Astrocyte of the hippocampus (primary cell): Measurements from ENCODE around the gene OR1D5.
"Not testable (repeated sequence)": the region's sequence is repeated elsewhere in the genome, so short reads cannot be mapped to it uniquely, and the experiment has no call there.

ENCODE experiments used
- DNase-seq: peaks from one replicate; pipeline ENCODE4 v3.0.0; 2011; ENCODE audit warnings: low read depth, low spot score

OR1D5 gene

DNA sequence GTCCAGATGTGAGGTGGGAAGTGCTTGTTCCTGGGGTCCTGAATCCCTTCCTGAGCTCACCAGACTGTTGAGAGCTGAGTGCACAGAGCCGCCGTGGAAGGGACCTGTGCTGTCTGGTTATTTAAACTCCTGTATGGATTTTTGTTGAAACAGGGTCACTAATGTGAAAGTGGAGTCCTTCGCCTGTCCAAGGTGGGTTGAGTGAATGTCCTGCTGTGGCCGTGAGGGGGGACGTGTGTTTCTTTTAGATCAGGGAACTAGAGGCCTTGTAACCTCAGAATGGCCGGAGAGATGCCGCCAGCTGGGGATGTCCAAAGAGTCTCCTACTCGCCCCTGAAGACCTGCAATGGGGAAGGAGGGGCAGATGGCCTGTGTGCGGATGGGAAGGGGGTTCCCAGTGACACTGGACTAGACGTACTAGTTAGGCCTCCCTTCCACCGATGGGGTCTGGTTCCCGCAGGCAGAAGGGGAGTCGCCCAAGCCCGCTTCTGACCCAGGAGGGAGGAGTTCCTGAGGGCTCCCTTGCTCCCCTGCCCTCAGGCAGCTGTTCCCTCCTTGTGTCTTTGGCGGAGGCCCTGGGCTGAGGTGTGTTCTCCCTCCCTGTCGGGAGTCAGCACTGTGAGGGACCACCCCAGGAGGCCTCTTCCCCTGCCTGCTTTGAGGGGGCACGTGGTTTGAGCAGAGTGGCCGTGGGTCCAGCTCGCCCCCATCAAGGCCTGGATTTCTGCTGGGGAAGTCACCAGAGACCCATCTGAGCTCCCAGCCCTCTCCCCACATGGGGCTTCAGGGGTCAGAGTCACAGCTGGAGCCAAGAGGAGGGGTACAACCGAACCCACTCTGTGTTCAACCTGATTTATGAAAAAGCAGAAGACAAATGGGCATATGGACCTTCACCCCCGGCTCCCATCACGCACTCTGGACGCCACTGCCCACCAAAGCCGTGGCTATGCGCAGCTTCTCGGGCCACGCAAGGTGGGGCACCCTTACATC lies 30.9 kb downstream of the OR1D5 start:
- DNase-seq = no peak

- not testable (repeated sequence) for DNase-seq
These were observed 32.4 kb downstream of the OR1D5 start for GRCh38 chr17:3030852-3031470.

- peak; percentile 67 for DNase-seq
These were observed 33.3 kb downstream of the OR1D5 start for GRCh38 chr17:3030096-3030495.

GRCh38 chr17:3029213-3029913 lies 34.0 kb downstream of the OR1D5 start:
- DNase-seq = no peak

- DNase-seq = no peak
These were observed 35.4 kb downstream of the OR1D5 start for GRCh38 chr17:3027786-3028532.

- no peak for DNase-seq
These were observed 36.3 kb downstream of the OR1D5 start for GRCh38 chr17:3026856-3027751.

- no peak for DNase-seq
These were observed 37.1 kb downstream of the OR1D5 start for GRCh38 chr17:3026125-3026855.

GRCh38 chr17:3025421-3026124 lies 37.8 kb downstream of the OR1D5 start:
- no peak for DNase-seq

GRCh38 chr17:3024346-3024745 lies 39.1 kb downstream of the OR1D5 start:
- no peak for DNase-seq

DNA sequence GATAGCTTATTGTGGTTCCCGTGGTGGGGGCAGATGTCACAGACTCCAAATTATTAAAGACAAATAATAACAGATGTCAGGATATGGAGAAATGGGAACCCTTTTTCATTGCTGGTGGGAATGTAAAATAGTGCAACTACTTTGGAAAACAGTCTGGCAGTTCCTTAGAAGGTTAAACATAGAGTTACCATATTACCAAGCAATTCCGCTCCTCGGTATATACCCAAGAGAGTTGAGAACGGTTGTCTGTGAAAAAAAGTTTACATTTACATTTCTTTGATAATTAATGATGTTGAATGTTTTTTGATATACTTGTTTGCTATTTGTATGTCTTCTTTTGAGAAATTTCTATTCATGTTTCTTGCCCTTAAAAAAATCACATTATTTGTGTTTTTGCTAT lies 41.2 kb downstream of the OR1D5 start:
- DNase-seq = no peak

GRCh38 chr17:3020381-3020780 lies 43.0 kb downstream of the OR1D5 start:
- no peak for DNase-seq

DNA sequence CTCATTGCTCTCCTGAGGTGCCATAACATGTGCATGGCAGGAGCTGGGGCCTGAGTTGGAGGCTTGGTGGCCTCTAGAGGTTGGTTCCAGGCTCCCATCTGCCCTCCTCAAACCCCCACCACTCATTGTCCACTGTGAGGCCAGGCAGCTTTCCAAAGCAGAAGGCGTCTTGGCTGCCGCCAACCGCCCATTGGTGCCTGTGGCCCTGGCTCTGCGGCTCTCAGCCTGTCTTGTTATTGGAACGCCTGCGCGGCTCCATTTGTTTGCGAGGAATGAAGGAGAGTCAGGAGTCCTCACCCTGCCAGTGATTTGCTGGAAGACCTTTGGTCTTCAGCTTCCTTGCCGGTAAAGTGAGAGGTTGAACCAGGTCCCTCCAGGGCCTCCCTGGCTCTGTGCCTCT lies 43.6 kb downstream of the OR1D5 start:
- DNase-seq = no peak

DNA sequence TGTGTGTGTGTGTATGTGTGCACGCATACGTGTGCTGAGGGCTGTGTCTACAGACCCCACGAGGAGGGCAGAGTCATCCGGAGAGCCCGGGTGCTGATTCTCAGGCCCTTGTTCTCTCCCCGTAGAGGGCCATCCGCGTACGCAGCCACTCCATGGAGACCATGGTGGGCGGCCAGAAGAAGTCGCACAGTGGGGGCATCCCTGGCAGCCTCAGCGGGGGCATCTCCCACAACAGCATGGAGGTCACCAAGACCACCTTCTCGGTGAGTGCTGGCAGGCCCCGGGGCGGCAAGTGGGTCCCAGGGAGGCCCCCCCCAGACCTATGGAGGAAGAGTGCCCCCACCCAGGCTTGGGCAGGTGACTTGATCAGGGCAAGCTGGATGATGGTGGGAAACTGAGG lies 45.5 kb downstream of the OR1D5 start:
- DNase-seq = no peak

- no peak for DNase-seq
These were observed 47.5 kb downstream of the OR1D5 start for GRCh38 chr17:3015890-3016289.

- peak; percentile 79 for DNase-seq
These were observed 50.4 kb downstream of the OR1D5 start for GRCh38 chr17:3012926-3013581.
